KMS-11 (cell line): ENCODE measurements around the gene SLC66A2.

Source experiments
- H2AFZ ChIP-seq: fragments of 200-600 bp; sonication (generic); 2 replicates; pipeline ENCODE4 v1.6.1; 2016; ENCODE audit warnings: antibody characterized with exemption, mixed run types, low read depth
- H3K27ac ChIP-seq: fragments of 200-600 bp; sonication (generic); 2 replicates; pipeline ENCODE4 v1.6.1; 2016; ENCODE audit warnings: mild to moderate bottlenecking, mixed run types
- H3K27me3 ChIP-seq: fragments of 200-600 bp; sonication (generic); 2 replicates; pipeline ENCODE4 v1.6.1; 2017; ENCODE audit warnings: mild to moderate bottlenecking, low read depth, mixed run types, moderate library complexity; ENCODE audit not compliant: insufficient read depth
- H3K36me3 ChIP-seq: fragments of 200-600 bp; sonication (generic); 2 replicates; pipeline ENCODE4 v1.6.1; 2017; ENCODE audit warnings: mild to moderate bottlenecking, mixed run types; ENCODE audit not compliant: insufficient read depth
- H3K4me1 ChIP-seq: fragments of 200-600 bp; sonication (generic); 2 replicates; pipeline ENCODE4 v1.6.1; 2016; ENCODE audit warnings: mild to moderate bottlenecking, low read depth, mixed run types; ENCODE audit not compliant: poor library complexity, severe bottlenecking
- H3K4me2 ChIP-seq: fragments of 200-600 bp; sonication (generic); 2 replicates; pipeline ENCODE4 v1.7.0; 2016; ENCODE audit warnings: mild to moderate bottlenecking, mixed run types
- H3K4me3 ChIP-seq: fragments of 200-600 bp; sonication (generic); IDR thresholded peaks from 2 replicates; pipeline ENCODE4 v1.6.1; 2017; ENCODE audit warnings: low read depth, low read length, mixed read lengths; ENCODE audit not compliant: insufficient read depth
- H3K79me2 ChIP-seq: fragments of 200-600 bp; sonication (generic); 2 replicates; pipeline ENCODE4 v1.6.1; 2016; ENCODE audit warnings: low read depth, mixed run types; ENCODE audit not compliant: insufficient read depth
- H3K9ac ChIP-seq: fragments of 200-600 bp; sonication (generic); 2 replicates; pipeline ENCODE4 v1.6.1; 2016; ENCODE audit warnings: mild to moderate bottlenecking, mixed run types
- H4K20me1 ChIP-seq: fragments of 200-600 bp; sonication (generic); 2 replicates; pipeline ENCODE4 v1.6.1; 2016; ENCODE audit warnings: mild to moderate bottlenecking, mixed run types; ENCODE audit not compliant: insufficient read depth
- TF ChIP-seq, protein P1 (sequence below): fragments of 200-600 bp; sonication (generic); conservative IDR thresholded peaks from 2 replicates; pipeline ENCODE4 v1.6.1; 2017; ENCODE audit warnings: low read depth, mild to moderate bottlenecking, antibody characterized with exemption, low read length, moderate library complexity, mixed read lengths

SLC66A2 gene

DNA sequence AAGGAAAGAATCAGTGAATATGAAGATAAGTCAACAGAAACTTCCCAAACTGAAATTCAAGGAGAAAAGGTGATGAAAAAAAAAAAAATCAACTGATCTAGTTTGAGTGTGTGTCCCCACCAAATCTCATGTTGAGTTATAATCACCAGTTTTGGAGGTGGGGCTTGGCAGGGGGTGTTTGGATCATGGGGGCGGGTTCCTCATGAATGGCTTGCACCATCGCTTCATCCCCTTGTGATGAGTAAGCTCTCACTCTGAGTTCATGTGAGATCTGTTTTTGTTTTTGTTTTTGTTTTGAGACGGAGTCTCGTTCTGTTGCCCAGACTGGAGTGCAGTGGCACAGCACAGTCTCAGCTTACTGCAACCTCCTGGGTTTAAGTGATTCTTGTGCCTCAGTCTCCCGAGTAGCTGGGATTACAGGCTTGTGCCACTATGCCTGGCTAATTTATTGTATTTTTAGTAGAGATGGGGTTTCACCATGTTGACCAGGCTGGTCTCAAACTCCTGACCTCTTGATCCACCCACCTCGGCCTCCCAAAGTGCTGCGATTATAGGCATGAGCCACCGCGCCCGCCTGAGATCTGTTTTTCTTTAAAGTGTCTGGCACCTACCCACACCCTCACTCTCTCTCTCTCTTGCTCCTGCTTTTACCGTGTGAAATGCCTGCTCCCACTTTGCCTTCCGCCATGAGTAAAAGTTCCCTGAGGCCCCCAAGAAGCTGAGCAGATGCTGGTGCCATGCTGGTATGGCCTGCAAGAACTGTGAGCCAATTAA, 4.0 kb upstream of the SLC66A2 start:
- Histone ChIP-seq H4K20me1 (no peaks in the 10 kb centered on the region), H3K79me2 (peaks cover 2% of the 10 kb centered on the region; the same call in 1 of the 2 replicates), H3K4me1 (peaks cover 2% of the 10 kb centered on the region), H3K4me2 (no peak overlapping the region), H3K27me3 (no peaks in the 10 kb centered on the region), H3K27ac (no peak overlapping the region), H3K36me3 (no peaks in the 10 kb centered on the region), H3K4me3 (no peak overlapping the region), H3K9ac (no peak overlapping the region), H2AFZ (no peak overlapping the region)
- TF ChIP-seq, protein P1, sequence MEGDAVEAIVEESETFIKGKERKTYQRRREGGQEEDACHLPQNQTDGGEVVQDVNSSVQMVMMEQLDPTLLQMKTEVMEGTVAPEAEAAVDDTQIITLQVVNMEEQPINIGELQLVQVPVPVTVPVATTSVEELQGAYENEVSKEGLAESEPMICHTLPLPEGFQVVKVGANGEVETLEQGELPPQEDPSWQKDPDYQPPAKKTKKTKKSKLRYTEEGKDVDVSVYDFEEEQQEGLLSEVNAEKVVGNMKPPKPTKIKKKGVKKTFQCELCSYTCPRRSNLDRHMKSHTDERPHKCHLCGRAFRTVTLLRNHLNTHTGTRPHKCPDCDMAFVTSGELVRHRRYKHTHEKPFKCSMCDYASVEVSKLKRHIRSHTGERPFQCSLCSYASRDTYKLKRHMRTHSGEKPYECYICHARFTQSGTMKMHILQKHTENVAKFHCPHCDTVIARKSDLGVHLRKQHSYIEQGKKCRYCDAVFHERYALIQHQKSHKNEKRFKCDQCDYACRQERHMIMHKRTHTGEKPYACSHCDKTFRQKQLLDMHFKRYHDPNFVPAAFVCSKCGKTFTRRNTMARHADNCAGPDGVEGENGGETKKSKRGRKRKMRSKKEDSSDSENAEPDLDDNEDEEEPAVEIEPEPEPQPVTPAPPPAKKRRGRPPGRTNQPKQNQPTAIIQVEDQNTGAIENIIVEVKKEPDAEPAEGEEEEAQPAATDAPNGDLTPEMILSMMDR, result no peak

DNA sequence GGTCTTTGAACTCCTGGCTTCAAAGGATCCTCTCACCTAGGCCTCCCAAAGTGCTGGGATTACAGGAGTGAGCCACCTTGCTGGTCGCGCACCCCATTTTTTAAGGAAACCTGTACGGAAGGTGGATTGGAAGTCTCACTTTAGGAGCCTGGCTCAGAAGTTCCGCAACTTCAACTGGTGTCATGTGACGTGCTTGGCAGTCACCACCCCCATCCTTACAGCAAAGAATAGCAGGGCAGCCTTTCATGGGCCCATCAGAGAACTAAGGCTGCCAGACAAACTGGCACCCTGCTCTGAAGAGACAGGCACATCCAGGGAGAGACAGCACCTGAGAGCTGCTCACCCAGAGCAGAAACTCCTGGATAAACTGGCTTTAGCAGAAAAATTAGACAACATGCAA, 3.3 kb upstream of the SLC66A2 start:
- no peak overlapping the region for H3K4me3 ChIP-seq
- no peak overlapping the region for H3K9ac ChIP-seq
- no peak overlapping the region for H3K27ac ChIP-seq
- H3K79me2 ChIP-seq, result peaks cover 9% of the 10 kb centered on the region; the same call in 1 of the 2 replicates
- H3K4me1 ChIP-seq, result peaks cover 7% of the 10 kb centered on the region
- no peaks in the 10 kb centered on the region for H4K20me1 ChIP-seq
- no peak overlapping the region for H2AFZ ChIP-seq
- no peaks in the 10 kb centered on the region for H3K36me3 ChIP-seq
- H3K27me3 ChIP-seq, result no peaks in the 10 kb centered on the region
- TF ChIP-seq, protein P1, result no peak
- no peak overlapping the region for H3K4me2 ChIP-seq

- Histone ChIP-seq H4K20me1 (no peaks in the 10 kb centered on the region), H2AFZ (no peak overlapping the region), H3K79me2 (peaks cover 10% of the 10 kb centered on the region; the same call in 1 of the 2 replicates), H3K27ac (no peak overlapping the region), H3K36me3 (no peaks in the 10 kb centered on the region), H3K4me3 (no peak overlapping the region), H3K9ac (no peak overlapping the region), H3K4me2 (no peak overlapping the region), H3K4me1 (peaks cover 7% of the 10 kb centered on the region), H3K27me3 (no peaks in the 10 kb centered on the region)
- TF ChIP-seq, protein P1, result no peak
Observed at GRCh38 chr18:79953971-79954651, 2.7 kb upstream of the SLC66A2 start.

GRCh38 chr18:79952996-79953559, 1.6 kb upstream of the SLC66A2 start:
- Histone ChIP-seq H3K36me3 (no peaks in the 10 kb centered on the region), H3K4me2 (no peak overlapping the region), H3K9ac (no peak overlapping the region), H3K79me2 (peaks cover 10% of the 10 kb centered on the region; the same call in 1 of the 2 replicates), H3K4me1 (peaks cover 7% of the 10 kb centered on the region), H3K27ac (no peak overlapping the region), H3K27me3 (no peaks in the 10 kb centered on the region), H4K20me1 (no peaks in the 10 kb centered on the region), H2AFZ (no peak overlapping the region), H3K4me3 (no peak overlapping the region)
- TF ChIP-seq, protein P1, result no peak
